Choroid plexus epithelial cell (primary cell): ENCODE results near the gene PPDPF.

ENCODE experiments used
- DNase-seq: peaks from one replicate; pipeline ENCODE4 v3.0.0-alpha.2; 2010; ENCODE audit warnings: low read depth
- H3K4me3 ChIP-seq: 2 replicates; pipeline ENCODE4 v1.5.1; 2011; ENCODE audit warnings: low read depth, mild to moderate bottlenecking, control low read depth, low read length, moderate library complexity
- TF ChIP-seq, protein P1 (sequence below): conservative IDR thresholded peaks from 2 replicates; pipeline ENCODE4 v1.5.1; 2011; ENCODE audit warnings: low read depth, mild to moderate bottlenecking, control low read depth, inconsistent platforms, low read length, moderate library complexity

Gene PPDPF

GRCh38 chr20:63534831-63535651 lies 14.5 kb downstream of the PPDPF start:
- no peak for DNase-seq
- TF ChIP-seq, protein P1, sequence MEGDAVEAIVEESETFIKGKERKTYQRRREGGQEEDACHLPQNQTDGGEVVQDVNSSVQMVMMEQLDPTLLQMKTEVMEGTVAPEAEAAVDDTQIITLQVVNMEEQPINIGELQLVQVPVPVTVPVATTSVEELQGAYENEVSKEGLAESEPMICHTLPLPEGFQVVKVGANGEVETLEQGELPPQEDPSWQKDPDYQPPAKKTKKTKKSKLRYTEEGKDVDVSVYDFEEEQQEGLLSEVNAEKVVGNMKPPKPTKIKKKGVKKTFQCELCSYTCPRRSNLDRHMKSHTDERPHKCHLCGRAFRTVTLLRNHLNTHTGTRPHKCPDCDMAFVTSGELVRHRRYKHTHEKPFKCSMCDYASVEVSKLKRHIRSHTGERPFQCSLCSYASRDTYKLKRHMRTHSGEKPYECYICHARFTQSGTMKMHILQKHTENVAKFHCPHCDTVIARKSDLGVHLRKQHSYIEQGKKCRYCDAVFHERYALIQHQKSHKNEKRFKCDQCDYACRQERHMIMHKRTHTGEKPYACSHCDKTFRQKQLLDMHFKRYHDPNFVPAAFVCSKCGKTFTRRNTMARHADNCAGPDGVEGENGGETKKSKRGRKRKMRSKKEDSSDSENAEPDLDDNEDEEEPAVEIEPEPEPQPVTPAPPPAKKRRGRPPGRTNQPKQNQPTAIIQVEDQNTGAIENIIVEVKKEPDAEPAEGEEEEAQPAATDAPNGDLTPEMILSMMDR = no peak
- no peak overlapping the region for H3K4me3 ChIP-seq

DNA sequence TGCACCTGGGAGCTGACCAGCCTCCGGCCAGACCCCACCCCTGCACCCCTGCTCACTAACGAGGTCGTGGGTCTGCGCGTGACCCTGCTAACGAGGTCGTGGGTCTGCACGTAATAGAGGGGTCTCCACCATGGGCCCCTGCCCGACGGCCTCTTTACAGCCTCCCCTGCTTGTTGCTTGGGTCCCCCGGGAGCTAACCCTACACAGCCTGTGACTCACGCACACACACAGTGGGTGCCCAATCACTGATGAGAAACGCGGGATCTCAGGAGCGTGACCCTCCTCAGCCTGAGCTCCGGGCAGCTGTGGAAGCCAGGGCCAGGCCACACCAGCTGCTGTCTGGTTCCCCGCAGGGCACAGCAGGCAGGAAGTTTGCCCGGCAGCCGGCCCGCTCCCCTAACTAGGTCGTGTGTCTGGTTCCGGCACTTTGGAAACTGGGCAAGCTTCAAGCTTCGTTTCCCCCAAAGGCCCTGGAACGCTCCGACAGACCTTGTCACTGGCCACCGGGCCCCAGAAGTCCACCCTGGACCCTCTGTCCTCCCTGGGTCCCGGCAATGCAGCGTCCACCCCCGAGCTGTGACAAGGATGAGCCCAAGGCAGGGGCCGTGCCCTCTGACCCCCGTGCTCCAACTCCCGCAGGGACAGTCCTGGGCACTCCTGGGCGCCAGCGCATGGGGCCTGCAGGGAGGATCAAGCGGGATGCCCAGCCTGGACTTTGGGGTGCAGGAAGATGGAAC lies 15.8 kb downstream of the PPDPF start:
- peak; percentile 77 for DNase-seq
- no peak overlapping the region for H3K4me3 ChIP-seq
- TF ChIP-seq, protein P1 = no peak

GRCh38 chr20:63536997-63537524 lies 16.5 kb downstream of the PPDPF start, which contains the start of gene PTK6:
TSS of gene PTK6 (minus strand) at chr20:63537376. CDS start at chr20:63537314, 62 bp downstream.
- no peak for DNase-seq
- TF ChIP-seq, protein P1 = no peak
- peak within 1 kb of the TSS; percentile 36 for H3K4me3 ChIP-seq

GRCh38 chr20:63537525-63538203 lies 17.1 kb downstream of the PPDPF start:
- peak overlapping the region; percentile 36 for H3K4me3 ChIP-seq
- DNase-seq = peak; percentile 86
- TF ChIP-seq, protein P1 = peak; percentile 89

DNA sequence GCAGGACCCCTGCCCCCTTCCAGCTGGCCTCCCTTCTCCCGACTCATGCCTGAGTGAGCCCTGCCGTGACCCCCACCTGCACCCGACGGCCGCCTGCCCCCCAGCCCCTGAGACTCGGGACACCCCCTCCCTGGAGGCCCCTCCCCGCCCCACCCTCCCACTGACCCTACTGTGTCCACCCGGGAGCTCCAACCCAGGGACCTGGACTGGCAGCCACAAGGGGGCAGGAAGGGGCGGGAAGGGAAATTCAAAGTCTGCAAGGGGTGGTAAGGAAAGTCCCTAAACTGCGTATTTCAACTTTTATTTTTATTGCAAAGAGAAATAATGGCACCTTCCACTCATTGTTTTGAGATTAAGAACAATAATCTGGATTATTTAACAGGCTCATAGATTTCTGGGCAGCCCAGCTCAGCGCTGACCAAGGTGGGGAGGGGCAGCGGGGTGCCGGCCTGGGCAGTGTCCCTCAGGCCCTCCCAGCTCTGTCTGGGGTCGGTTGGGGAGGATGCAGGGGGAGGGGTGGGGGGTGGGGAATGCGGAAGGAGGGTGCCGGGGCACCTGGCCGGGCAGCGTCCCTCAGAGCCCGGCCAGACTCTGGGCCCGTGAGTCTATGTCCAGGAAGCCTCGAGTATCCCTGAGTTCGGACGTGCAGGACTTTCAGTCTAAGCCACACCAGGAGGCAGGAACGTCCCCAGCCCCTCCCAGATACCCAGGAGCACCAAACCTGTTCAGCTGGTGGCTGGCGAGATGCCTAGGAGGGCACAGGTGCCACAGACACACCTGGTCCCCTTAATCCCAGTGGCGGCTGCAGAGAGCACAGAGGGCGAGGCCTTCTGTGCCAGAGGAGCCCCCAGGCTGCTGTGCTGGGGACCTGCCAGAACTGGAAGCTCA lies 17.9 kb downstream of the PPDPF start:
- DNase-seq = peak; percentile 27
- H3K4me3 ChIP-seq = peak overlapping the region; percentile 36
- TF ChIP-seq, protein P1 = no peak

DNA sequence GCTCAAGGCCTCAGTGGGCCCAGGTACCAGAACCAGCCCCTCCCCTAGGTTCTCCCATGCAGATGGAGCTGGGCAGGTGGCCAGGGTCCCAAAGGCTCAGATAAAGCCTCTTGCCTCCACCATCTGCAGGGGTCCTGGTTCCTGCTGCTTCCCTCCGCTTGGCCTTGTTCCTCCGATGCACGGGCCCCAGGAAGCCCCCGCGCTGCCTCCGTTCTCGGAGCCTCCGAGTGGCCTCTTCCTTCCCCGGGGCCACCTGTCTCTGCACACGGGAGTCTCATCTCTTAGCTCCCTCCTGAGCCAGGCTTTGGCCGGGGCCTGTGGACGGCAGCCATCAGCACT lies 18.5 kb downstream of the PPDPF start:
- no peak overlapping the region for H3K4me3 ChIP-seq
- TF ChIP-seq, protein P1 = no peak
- DNase-seq = no peak
